ENCODE data around the gene TMEM168. TPM values are rescaled to one million over a fixed set of nuclear protein-coding genes. Genes with fewer than 3 reads are reported as not detected.
A peak's percentile ranks its signal among the peaks of the same experiment; 100 is the strongest.

Gene TMEM168
- total RNA-seq, 1 donor from 2014 or later, result 10.5 TPM

GRCh38 chr7:112781110-112781509, 9.1 kb downstream of the TMEM168 start:
- DNase-seq (ENCODE audit: low read depth), result no peak
- no peak for TF ChIP-seq CTCF (conservative IDR thresholded peaks at IDR 0.05; ENCODE audit: low read depth, low read length)
- no peak overlapping the region for H3K4me3 ChIP-seq (ENCODE audit: low read depth, low read length)

- H3K4me3 ChIP-seq (ENCODE audit: low read depth, low read length), result no peak overlapping the region
- no peak for TF ChIP-seq CTCF (conservative IDR thresholded peaks at IDR 0.05; ENCODE audit: low read depth, low read length)
- no peak for DNase-seq (ENCODE audit: low read depth)
Observed at GRCh38 chr7:112779667-112780066, 10.5 kb downstream of the TMEM168 start.

GRCh38 chr7:112777406-112777805, 12.8 kb downstream of the TMEM168 start:
- no peak for TF ChIP-seq CTCF (conservative IDR thresholded peaks at IDR 0.05; ENCODE audit: low read depth, low read length)
- DNase-seq (ENCODE audit: low read depth), result no peak

GRCh38 chr7:112771166-112771565, 19.0 kb downstream of the TMEM168 start:
- no peak for DNase-seq (ENCODE audit: low read depth)
- no peak overlapping the region for H3K4me3 ChIP-seq (ENCODE audit: low read depth, low read length)
- no peak for TF ChIP-seq CTCF (conservative IDR thresholded peaks at IDR 0.05; ENCODE audit: low read depth, low read length)

More at GRCh38 chr7:112777406-112777805, 12.8 kb downstream of the TMEM168 start:
- no peak overlapping the region for H3K4me3 ChIP-seq (ENCODE audit: low read depth, low read length)

- peak; percentile 35 for DNase-seq (ENCODE audit: low read depth)
- H3K4me3 ChIP-seq (ENCODE audit: low read depth, low read length), result no peak overlapping the region
- TF ChIP-seq CTCF (conservative IDR thresholded peaks at IDR 0.05; ENCODE audit: low read depth, low read length), result no peak
Observed at GRCh38 chr7:112770051-112770450, 20.1 kb downstream of the TMEM168 start.

- no peak for DNase-seq (ENCODE audit: low read depth)
- no peak overlapping the region for H3K4me3 ChIP-seq (ENCODE audit: low read depth, low read length)
- TF ChIP-seq CTCF (conservative IDR thresholded peaks at IDR 0.05; ENCODE audit: low read depth, low read length), result no peak
Observed at GRCh38 chr7:112765105-112765504, 25.1 kb downstream of the TMEM168 start.

GRCh38 chr7:112763996-112764395, 26.2 kb downstream of the TMEM168 start:
- DNase-seq (ENCODE audit: low read depth), result no peak
- no peak for TF ChIP-seq CTCF (conservative IDR thresholded peaks at IDR 0.05; ENCODE audit: low read depth, low read length)
- H3K4me3 ChIP-seq (ENCODE audit: low read depth, low read length), result no peak overlapping the region

Measured in epithelial cell of proximal tubule (primary cell).